Measurements from ENCODE around the gene NEU2.

The NEU2 gene

GRCh38 chr2:233034091-233034882 lies 1.8 kb downstream of the NEU2 start:
- Histone ChIP-seq H3K27ac (ENCODE audit: low read length) (no peak overlapping the region), H3K27me3 (ENCODE audit: control insufficient read depth, insufficient read depth, low read length) (no peaks in the 10 kb centered on the region), H3K36me3 (ENCODE audit: control insufficient read depth, insufficient read depth, low read length) (no peaks in the 10 kb centered on the region), H3K9me3 (ENCODE audit: control insufficient read depth, insufficient read depth, low read length) (no peaks in the 10 kb centered on the region), H3K4me1 (ENCODE audit: control insufficient read depth, insufficient read depth, low read length) (no peaks in the 10 kb centered on the region), H3K4me3 (ENCODE audit: low read length) (no peak overlapping the region)
- WGBS (ENCODE audit: insufficient coverage, insufficient read length): no CpG with 5 or more reads among the region's 37 CpGs
- no peak for DNase-seq (ENCODE audit: low read depth, low spot score)

- no peaks in the 10 kb centered on the region for H3K36me3 ChIP-seq (ENCODE audit: control insufficient read depth, insufficient read depth, low read length)
- DNase-seq (ENCODE audit: low read depth, low spot score): no peak
- no CpG with 5 or more reads among the region's 23 CpGs for WGBS (ENCODE audit: insufficient coverage, insufficient read length)
- no peak overlapping the region for H3K4me3 ChIP-seq (ENCODE audit: low read length)
- no peak overlapping the region for H3K27ac ChIP-seq (ENCODE audit: low read length)
- H3K27me3 ChIP-seq (ENCODE audit: control insufficient read depth, insufficient read depth, low read length): no peaks in the 10 kb centered on the region
- H3K9me3 ChIP-seq (ENCODE audit: control insufficient read depth, insufficient read depth, low read length): no peaks in the 10 kb centered on the region
- H3K4me1 ChIP-seq (ENCODE audit: control insufficient read depth, insufficient read depth, low read length): no peaks in the 10 kb centered on the region
Measured at GRCh38 chr2:233035426-233036161, 3.1 kb downstream of the NEU2 start.

GRCh38 chr2:233036162-233036838 lies 3.8 kb downstream of the NEU2 start:
- Histone ChIP-seq H3K4me1 (ENCODE audit: control insufficient read depth, insufficient read depth, low read length) (no peaks in the 10 kb centered on the region), H3K9me3 (ENCODE audit: control insufficient read depth, insufficient read depth, low read length) (no peaks in the 10 kb centered on the region), H3K27ac (ENCODE audit: low read length) (no peak overlapping the region), H3K4me3 (ENCODE audit: low read length) (no peak overlapping the region), H3K27me3 (ENCODE audit: control insufficient read depth, insufficient read depth, low read length) (no peaks in the 10 kb centered on the region), H3K36me3 (ENCODE audit: control insufficient read depth, insufficient read depth, low read length) (no peaks in the 10 kb centered on the region)
- DNase-seq (ENCODE audit: low read depth, low spot score): no peak
- no CpG with 5 or more reads among the region's 12 CpGs for WGBS (ENCODE audit: insufficient coverage, insufficient read length)

GRCh38 chr2:233037078-233037477 lies 4.6 kb downstream of the NEU2 start:
- Histone ChIP-seq H3K4me3 (ENCODE audit: low read length) (no peak overlapping the region), H3K4me1 (ENCODE audit: control insufficient read depth, insufficient read depth, low read length) (no peaks in the 10 kb centered on the region), H3K27ac (ENCODE audit: low read length) (no peak overlapping the region), H3K9me3 (ENCODE audit: control insufficient read depth, insufficient read depth, low read length) (no peaks in the 10 kb centered on the region), H3K36me3 (ENCODE audit: control insufficient read depth, insufficient read depth, low read length) (no peaks in the 10 kb centered on the region), H3K27me3 (ENCODE audit: control insufficient read depth, insufficient read depth, low read length) (no peaks in the 10 kb centered on the region)
- WGBS (ENCODE audit: insufficient coverage, insufficient read length): no CpG with 5 or more reads among the region's 2 CpGs
- DNase-seq (ENCODE audit: low read depth, low spot score): no peak

GRCh38 chr2:233039212-233039845 lies 6.9 kb downstream of the NEU2 start:
- no peaks in the 10 kb centered on the region for H3K27me3 ChIP-seq (ENCODE audit: control insufficient read depth, insufficient read depth, low read length)
- no CpG with 5 or more reads among the region's 8 CpGs for WGBS (ENCODE audit: insufficient coverage, insufficient read length)
- no peak for DNase-seq (ENCODE audit: low read depth, low spot score)
- H3K9me3 ChIP-seq (ENCODE audit: control insufficient read depth, insufficient read depth, low read length): no peaks in the 10 kb centered on the region
- H3K4me3 ChIP-seq (ENCODE audit: low read length): no peak overlapping the region
- no peaks in the 10 kb centered on the region for H3K4me1 ChIP-seq (ENCODE audit: control insufficient read depth, insufficient read depth, low read length)
- H3K27ac ChIP-seq (ENCODE audit: low read length): no peak overlapping the region
- no peaks in the 10 kb centered on the region for H3K36me3 ChIP-seq (ENCODE audit: control insufficient read depth, insufficient read depth, low read length)

GRCh38 chr2:233039846-233040530 lies 7.5 kb downstream of the NEU2 start:
- no peak overlapping the region for H3K27ac ChIP-seq (ENCODE audit: low read length)
- no peaks in the 10 kb centered on the region for H3K4me1 ChIP-seq (ENCODE audit: control insufficient read depth, insufficient read depth, low read length)
- no CpG with 5 or more reads among the region's 10 CpGs for WGBS (ENCODE audit: insufficient coverage, insufficient read length)
- H3K27me3 ChIP-seq (ENCODE audit: control insufficient read depth, insufficient read depth, low read length): no peaks in the 10 kb centered on the region
- DNase-seq (ENCODE audit: low read depth, low spot score): no peak
- no peak overlapping the region for H3K4me3 ChIP-seq (ENCODE audit: low read length)
- H3K36me3 ChIP-seq (ENCODE audit: control insufficient read depth, insufficient read depth, low read length): no peaks in the 10 kb centered on the region
- no peaks in the 10 kb centered on the region for H3K9me3 ChIP-seq (ENCODE audit: control insufficient read depth, insufficient read depth, low read length)

- no peak overlapping the region for H3K27ac ChIP-seq (ENCODE audit: low read length)
- H3K36me3 ChIP-seq (ENCODE audit: control insufficient read depth, insufficient read depth, low read length): no peaks in the 10 kb centered on the region
- no peaks in the 10 kb centered on the region for H3K27me3 ChIP-seq (ENCODE audit: control insufficient read depth, insufficient read depth, low read length)
- H3K4me3 ChIP-seq (ENCODE audit: low read length): no peak overlapping the region
- no peaks in the 10 kb centered on the region for H3K9me3 ChIP-seq (ENCODE audit: control insufficient read depth, insufficient read depth, low read length)
- WGBS (ENCODE audit: insufficient coverage, insufficient read length): no CpG with 5 or more reads among the region's 4 CpGs
- no peaks in the 10 kb centered on the region for H3K4me1 ChIP-seq (ENCODE audit: control insufficient read depth, insufficient read depth, low read length)
- no peak for DNase-seq (ENCODE audit: low read depth, low spot score)
Measured at GRCh38 chr2:233040571-233040970, 8.1 kb downstream of the NEU2 start.

- Histone ChIP-seq H3K4me1 (ENCODE audit: control insufficient read depth, insufficient read depth, low read length) (no peaks in the 10 kb centered on the region), H3K9me3 (ENCODE audit: control insufficient read depth, insufficient read depth, low read length) (no peaks in the 10 kb centered on the region), H3K27ac (ENCODE audit: low read length) (no peak overlapping the region), H3K27me3 (ENCODE audit: control insufficient read depth, insufficient read depth, low read length) (no peaks in the 10 kb centered on the region), H3K4me3 (ENCODE audit: low read length) (no peak overlapping the region), H3K36me3 (ENCODE audit: control insufficient read depth, insufficient read depth, low read length) (no peaks in the 10 kb centered on the region)
- WGBS (ENCODE audit: insufficient coverage, insufficient read length): no CpG with 5 or more reads among the region's 10 CpGs
- no peak for DNase-seq (ENCODE audit: low read depth, low spot score)
Measured at GRCh38 chr2:233041722-233042323, 9.4 kb downstream of the NEU2 start.

- Histone ChIP-seq H3K4me1 (ENCODE audit: control insufficient read depth, insufficient read depth, low read length) (no peaks in the 10 kb centered on the region), H3K9me3 (ENCODE audit: control insufficient read depth, insufficient read depth, low read length) (no peaks in the 10 kb centered on the region), H3K27me3 (ENCODE audit: control insufficient read depth, insufficient read depth, low read length) (no peaks in the 10 kb centered on the region), H3K27ac (ENCODE audit: low read length) (no peak overlapping the region), H3K36me3 (ENCODE audit: control insufficient read depth, insufficient read depth, low read length) (no peaks in the 10 kb centered on the region), H3K4me3 (ENCODE audit: low read length) (no peak overlapping the region)
- no peak for DNase-seq (ENCODE audit: low read depth, low spot score)
- no CpG with 5 or more reads among the region's 9 CpGs for WGBS (ENCODE audit: insufficient coverage, insufficient read length)
Measured at GRCh38 chr2:233042549-233042948, 10.1 kb downstream of the NEU2 start.
